Inflammatory macrophage treated with lipopolysaccharide for 4 hours (primary cell): ENCODE data around the gene ADRB1.

Experiments
- DNase-seq: peaks from one replicate; pipeline ENCODE4 v3.0.0-alpha.2; 2020

The ADRB1 gene

GRCh38 chr10:114043532-114044246 lies at the start of gene ADRB1:
ADRB1 (plus strand) TSS chr10:114043866; CDS start chr10:114044133, 267 bp downstream.
- DNase-seq = peak; percentile 25

- DNase-seq = no peak
These were observed 48.5 kb upstream of the ADRB1 start for GRCh38 chr10:113995201-113995600.

- peak; percentile 32 for DNase-seq
These were observed 46.2 kb upstream of the ADRB1 start for GRCh38 chr10:113997428-113997827.

GRCh38 chr10:113999531-113999930 lies 44.1 kb upstream of the ADRB1 start:
- peak; percentile 30 for DNase-seq

GRCh38 chr10:114000457-114001010 lies 43.1 kb upstream of the ADRB1 start:
- no peak for DNase-seq

GRCh38 chr10:114002422-114002821 lies 41.2 kb upstream of the ADRB1 start:
- DNase-seq = no peak

GRCh38 chr10:114003161-114003941 lies 40.3 kb upstream of the ADRB1 start:
- DNase-seq = no peak

GRCh38 chr10:114009281-114009996 lies 34.2 kb upstream of the ADRB1 start:
- DNase-seq = no peak

- no peak for DNase-seq
These were observed 33.4 kb upstream of the ADRB1 start for GRCh38 chr10:114010316-114010715.

GRCh38 chr10:114012650-114013049 lies 31.0 kb upstream of the ADRB1 start:
- no peak for DNase-seq

GRCh38 chr10:114015708-114016107 lies 28.0 kb upstream of the ADRB1 start:
- no peak for DNase-seq

- DNase-seq = no peak
These were observed 26.4 kb upstream of the ADRB1 start for GRCh38 chr10:114017271-114017670.

GRCh38 chr10:114017873-114018272 lies 25.8 kb upstream of the ADRB1 start:
- no peak for DNase-seq

GRCh38 chr10:114019226-114019625 lies 24.4 kb upstream of the ADRB1 start:
- no peak for DNase-seq

GRCh38 chr10:114021154-114021553 lies 22.5 kb upstream of the ADRB1 start:
- peak; percentile 57 for DNase-seq

GRCh38 chr10:114021717-114022680 lies 21.7 kb upstream of the ADRB1 start:
- no peak for DNase-seq

- no peak for DNase-seq
These were observed 20.7 kb upstream of the ADRB1 start for GRCh38 chr10:114022766-114023597.

- peak; percentile 96 for DNase-seq
These were observed 18.6 kb upstream of the ADRB1 start for GRCh38 chr10:114024876-114025610.

GRCh38 chr10:114025611-114026130 lies 18.0 kb upstream of the ADRB1 start:
- DNase-seq = no peak
